Vagina (tissue), 2 donors: ENCODE measurements around the gene ELP4.

ENCODE experiments used
- CTCF ChIP-seq, 3 experiments: fragments of 450-650 bp in 2 of 3; fragments of 200-600 bp in 1 of 3; sonication (generic) in 1 of 3; IDR thresholded peaks; one replicate each; pipeline ENCODE4 v1.5.1; 2017 to 2019; ENCODE audit warnings: antibody characterized with exemption in 3 of 3, mild to moderate bottlenecking in 2 of 3, moderate library complexity in 2 of 3
- POLR2AphosphoS5 ChIP-seq, 2 donors: sonication (generic); formaldehyde crosslinking; IDR thresholded peaks; one replicate each; pipeline ENCODE4 v1.9.0; 2017; ENCODE audit warnings: antibody characterized with exemption in 2 of 2, mild to moderate bottlenecking in 2 of 2, low read depth in 1 of 2; ENCODE audit not compliant: insufficient read depth in 1 of 2

- no peak for TF ChIP-seq CTCF (IDR thresholded peaks at IDR 0.05)
- TF ChIP-seq POLR2AphosphoS5 (IDR thresholded peaks at IDR 0.05; ENCODE audit: insufficient read depth in 1 of 2, low read depth in 1 of 2), result no peak
These were observed 35.5 kb upstream of the ELP4 start for GRCh38 chr11:31474083-31474482.
